Measurements from ENCODE around the gene CHERP. TPM values are rescaled to one million over a fixed set of nuclear protein-coding genes. Genes with fewer than 3 reads are reported as not detected.

The CHERP gene
- total and polyA plus RNA-seq, 2 of the 4 experiments (the other 2 are of a cell fraction) = 0.54 to 13.5 TPM

DNA sequence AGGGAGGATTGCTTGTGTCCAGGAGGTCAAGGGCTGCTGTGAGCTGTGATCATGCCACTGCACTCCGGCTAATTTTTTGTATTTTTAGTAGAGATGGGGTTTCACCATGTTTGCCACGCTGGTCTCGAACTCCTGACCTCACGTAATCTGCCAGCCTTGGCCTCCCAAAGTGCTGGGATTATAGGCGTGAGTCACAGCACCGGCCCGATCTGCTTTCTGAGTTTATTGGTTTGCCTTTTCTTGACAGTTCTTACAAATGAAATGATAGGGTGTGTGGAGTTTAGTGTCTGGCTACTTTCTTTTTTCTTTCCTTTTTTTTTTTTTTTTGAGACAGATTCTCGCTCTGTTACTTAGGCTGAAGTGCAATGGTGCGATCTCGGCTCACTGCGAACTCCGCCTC, 45.2 kb downstream of the CHERP start:
- Histone ChIP-seq H2AK5ac (ENCODE audit: low read depth, low read length) (peak overlapping the region; percentile 17; the same call in 1 of the 2 replicates), H2BK15ac (ENCODE audit: low read depth, low read length) (no peak overlapping the region), H3K27ac (ENCODE audit: insufficient read depth, low read length) (0 out of 2 replicates have a peak overlapping the region, but pooled peaks have one; percentile 28), H4K91ac (ENCODE audit: insufficient read depth, low read depth, low read length) (0 out of 2 replicates have a peak overlapping the region, but pooled peaks have one; percentile 11), H3K4me3 (ENCODE audit: insufficient read depth, low read depth, low read length) (peak overlapping the region; percentile 61; the same call in 1 of the 2 replicates), H3K14ac (replicated peaks; ENCODE audit: low read depth, low read length) (no peak overlapping the region; the same call in 1 of the 2 replicates), H3K9me3 (ENCODE audit: control insufficient read depth, insufficient read depth, low read length) (no peaks in the 10 kb centered on the region), H2AK9ac (replicated peaks; ENCODE audit: low read depth, low read length, poor library complexity) (no peak overlapping the region), H4K20me1 (ENCODE audit: insufficient read depth, low read length) (no peaks in the 10 kb centered on the region), H4K8ac (ENCODE audit: low read depth in 2 of 2, low read length in 2 of 2) (peak overlapping the region; percentile 26 to 81; a peak in 2 of 4 replicates), H3K4me1 (ENCODE audit: control insufficient read depth, insufficient read depth, low read length) (peaks cover 3% of the 10 kb centered on the region; the same call in 1 of the 2 replicates), H3K79me1 (ENCODE audit: low read depth in 1 of 2, low read length in 2 of 2) (peaks cover 16 to 25% of the 10 kb centered on the region in 2 experiments), H3K23ac (ENCODE audit: low read depth, low read length) (no peak overlapping the region), H3K4me2 (ENCODE audit: low read depth, low read length) (peak overlapping the region; percentile 68), H3K4ac (ENCODE audit: low read depth, low read length) (peak overlapping the region; percentile 51; the same call in 1 of the 2 replicates), H2BK120ac (ENCODE audit: low read depth, low read length) (no peak overlapping the region), H2BK5ac (ENCODE audit: low read depth, low read length, poor library complexity, severe bottlenecking) (no peak overlapping the region), H3K56ac (ENCODE audit: extremely low read depth, insufficient read depth, low read length) (no peak overlapping the region), H3K27me3 (ENCODE audit: control insufficient read depth, insufficient read depth, low read length) (no peaks in the 10 kb centered on the region), H4K5ac (ENCODE audit: low read depth, low read length) (peak overlapping the region; percentile 10; the same call in 1 of the 2 replicates), H3K9ac (ENCODE audit: low read depth, low read length) (peak overlapping the region; percentile 49), H2AFZ (replicated peaks; ENCODE audit: low read length, poor library complexity) (no peak overlapping the region), H3K36me3 (ENCODE audit: control insufficient read depth, insufficient read depth, low read length) (peaks cover 2% of the 10 kb centered on the region), H3K9me1 (ENCODE audit: insufficient read depth, low read length) (no peaks in the 10 kb centered on the region; the same call in 1 of the 2 replicates), H3K18ac (ENCODE audit: low read depth, low read length) (no peak overlapping the region), H2BK20ac (ENCODE audit: low read depth, low read length) (no peak overlapping the region)
- BruUV-seq (replicated peaks) = no TSS peak
- TF ChIP-seq CHD1 (IDR thresholded peaks at IDR 0.05; ENCODE audit: low read depth, low read length) (no peak), MXI1 (IDR thresholded peaks at IDR 0.05; ENCODE audit: borderline replicate concordance, low read depth, low read length) (no peak), NFE2L2 (IDR thresholded peaks at IDR 0.05; ENCODE audit: low read depth, low read length) (no peak), POLR2A (IDR thresholded peaks at IDR 0.05; ENCODE audit: low read depth, low read length) (no peak), FOS (IDR thresholded peaks at IDR 0.05; ENCODE audit: low read depth, low read length) (no peak), MAFK (IDR thresholded peaks at IDR 0.05; ENCODE audit: low read depth, low read length) (no peak), RFX5 (IDR thresholded peaks at IDR 0.05; ENCODE audit: low read depth, low read length) (no peak), CEBPB (IDR thresholded peaks at IDR 0.05; ENCODE audit: low read depth, low read length) (no peak), MAZ (IDR thresholded peaks at IDR 0.05; ENCODE audit: borderline replicate concordance, low read depth, low read length) (no peak), SMC3 (IDR thresholded peaks at IDR 0.05; ENCODE audit: low read depth, low read length) (no peak), ELK1 (IDR thresholded peaks at IDR 0.05; ENCODE audit: borderline replicate concordance, low read depth, low read length) (no peak), USF2 (IDR thresholded peaks at IDR 0.05; ENCODE audit: low read depth, low read length) (no peak), RAD21 (IDR thresholded peaks at IDR 0.05; ENCODE audit: low read length) (no peak), BHLHE40 (IDR thresholded peaks at IDR 0.05; ENCODE audit: low read depth, low read length) (no peak), RCOR1 (IDR thresholded peaks at IDR 0.05; ENCODE audit: insufficient replicate concordance, low read length) (no peak)
- TF ChIP-seq, protein P1, sequence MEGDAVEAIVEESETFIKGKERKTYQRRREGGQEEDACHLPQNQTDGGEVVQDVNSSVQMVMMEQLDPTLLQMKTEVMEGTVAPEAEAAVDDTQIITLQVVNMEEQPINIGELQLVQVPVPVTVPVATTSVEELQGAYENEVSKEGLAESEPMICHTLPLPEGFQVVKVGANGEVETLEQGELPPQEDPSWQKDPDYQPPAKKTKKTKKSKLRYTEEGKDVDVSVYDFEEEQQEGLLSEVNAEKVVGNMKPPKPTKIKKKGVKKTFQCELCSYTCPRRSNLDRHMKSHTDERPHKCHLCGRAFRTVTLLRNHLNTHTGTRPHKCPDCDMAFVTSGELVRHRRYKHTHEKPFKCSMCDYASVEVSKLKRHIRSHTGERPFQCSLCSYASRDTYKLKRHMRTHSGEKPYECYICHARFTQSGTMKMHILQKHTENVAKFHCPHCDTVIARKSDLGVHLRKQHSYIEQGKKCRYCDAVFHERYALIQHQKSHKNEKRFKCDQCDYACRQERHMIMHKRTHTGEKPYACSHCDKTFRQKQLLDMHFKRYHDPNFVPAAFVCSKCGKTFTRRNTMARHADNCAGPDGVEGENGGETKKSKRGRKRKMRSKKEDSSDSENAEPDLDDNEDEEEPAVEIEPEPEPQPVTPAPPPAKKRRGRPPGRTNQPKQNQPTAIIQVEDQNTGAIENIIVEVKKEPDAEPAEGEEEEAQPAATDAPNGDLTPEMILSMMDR (conservative IDR thresholded peaks at IDR 0.05; ENCODE audit: low read depth, low read length) = no peak
- in situ Hi-C loops (cut with MboI; ENCODE audit: low sequenced_read_pairs) = no loop called here
- CTCF ChIA-PET = interaction anchor here (0.8 kb wide), 1 partner anchor 17 kb away, joined by 3 read pairs; no protein-coding TSS in a partner anchor
- dilution Hi-C loops (cut with HindIII; ENCODE audit: low sequenced_read_pairs, unreplicated experiment) = no loop called here
- POLR2A ChIA-PET (ENCODE audit: unreplicated experiment) = no interaction called here
- no CpG with 5 or more reads among the region's 12 CpGs for WGBS, 2 experiments (ENCODE audit: extremely low coverage in 2 of 2, insufficient read length in 1 of 2)
- ATAC-seq (ENCODE audit: low read depth) = no peak
- intact Hi-C loops (cut with micrococcal nuclease) = no loop called here
- no peak for DNase-seq
